CD4-positive, CD25-positive, alpha-beta regulatory T cell (primary cell): ENCODE measurements around the gene CTXND1. TPM values are rescaled to one million over a fixed set of nuclear protein-coding genes. Genes with fewer than 3 reads are reported as not detected.
A peak's percentile ranks its signal among the peaks of the same experiment; 100 is the strongest.

Experiments
- ATAC-seq, 2 donors: fragments of 150-1000 bp; cut with Tn5 transposase; one replicate each; pipeline ENCODE4 v1.10.0; 2021; ENCODE audit warnings: low read depth in 2 of 2, moderate number of reproducible peaks in 2 of 2, moderate library complexity in 1 of 2
- DNase-seq, 3 donors: peaks; one replicate each; pipeline versions ENCODE4 v3.0.0 to v3.0.0-alpha.2; 2012 to 2022; ENCODE audit warnings: mixed read lengths in 1 of 3
- H3K27ac ChIP-seq: one replicate; pipeline ENCODE4 v1.7.0; 2013; ENCODE audit warnings: mild to moderate bottlenecking, low read length; ENCODE audit not compliant: insufficient read depth, poor library complexity, severe bottlenecking
- H3K27me3 ChIP-seq: one replicate; pipeline ENCODE4 v1.7.0; 2013; ENCODE audit warnings: low read length; ENCODE audit not compliant: control insufficient read depth, insufficient read depth
- H3K36me3 ChIP-seq: one replicate; pipeline ENCODE4 v1.7.0; 2013; ENCODE audit warnings: mild to moderate bottlenecking, low read length, moderate library complexity; ENCODE audit not compliant: control insufficient read depth, insufficient read depth
- H3K4me1 ChIP-seq: 2 replicates; pipeline ENCODE4 v1.7.0; 2013; ENCODE audit warnings: mild to moderate bottlenecking, low read length; ENCODE audit not compliant: insufficient read depth, control insufficient read depth, poor library complexity, severe bottlenecking
- H3K4me3 ChIP-seq: one replicate; pipeline ENCODE4 v1.7.0; 2013; ENCODE audit warnings: low read depth, mild to moderate bottlenecking, low read length, moderate library complexity
- H3K9me3 ChIP-seq, 2 experiments: 1 replicate in 1 of 2; 2 replicates in 1 of 2; pipeline ENCODE4 v1.7.0; 2013; ENCODE audit warnings: low read length in 2 of 2, mild to moderate bottlenecking in 1 of 2, moderate library complexity in 1 of 2; ENCODE audit not compliant: control insufficient read depth in 2 of 2
- H3K27ac Mint-ChIP-seq, 3 donors: one replicate each; pipeline ENCODE4 v1.8.0; 2020 to 2022; ENCODE audit warnings: mild to moderate bottlenecking in 3 of 3, mixed read lengths in 3 of 3, moderate library complexity in 2 of 3
- H3K27me3 Mint-ChIP-seq: one replicate; pipeline ENCODE4 v1.8.0; 2022; ENCODE audit warnings: mild to moderate bottlenecking, mixed read lengths
- H3K36me3 Mint-ChIP-seq: one replicate; pipeline ENCODE4 v1.8.0; 2020; ENCODE audit warnings: mixed read lengths
- H3K4me1 Mint-ChIP-seq, 4 donors: one replicate each; pipeline ENCODE4 v1.8.0; 2020 to 2022; ENCODE audit warnings: mixed read lengths in 4 of 4, mild to moderate bottlenecking in 1 of 4
- H3K4me3 Mint-ChIP-seq, 4 donors: one replicate each; pipeline ENCODE4 v1.8.0; 2020 to 2022; ENCODE audit warnings: mild to moderate bottlenecking in 4 of 4, mixed read lengths in 4 of 4, moderate library complexity in 3 of 4
- H3K9me3 Mint-ChIP-seq, 7 donors: one replicate each; pipeline ENCODE4 v1.8.0; 2020 to 2022; ENCODE audit warnings: mixed read lengths in 7 of 7, mild to moderate bottlenecking in 3 of 7, moderate library complexity in 2 of 7
- polyA plus RNA-seq, 4 donors: library from polyadenylated mRNA; unstranded; fragments of 300-500 nt; fragmentation: Illumina TruSeq; gene quantifications; one replicate each; pipeline ENCODE4 v1.2.3, GENCODE V29; 2021
- total RNA-seq: library from RNA; stranded (reverse); gene quantifications from one replicate; pipeline ENCODE4 v1.2.3, GENCODE V29; 2022

Gene CTXND1
- total and polyA plus RNA-seq, 5 donors from 2014 or later = not detected

DNA sequence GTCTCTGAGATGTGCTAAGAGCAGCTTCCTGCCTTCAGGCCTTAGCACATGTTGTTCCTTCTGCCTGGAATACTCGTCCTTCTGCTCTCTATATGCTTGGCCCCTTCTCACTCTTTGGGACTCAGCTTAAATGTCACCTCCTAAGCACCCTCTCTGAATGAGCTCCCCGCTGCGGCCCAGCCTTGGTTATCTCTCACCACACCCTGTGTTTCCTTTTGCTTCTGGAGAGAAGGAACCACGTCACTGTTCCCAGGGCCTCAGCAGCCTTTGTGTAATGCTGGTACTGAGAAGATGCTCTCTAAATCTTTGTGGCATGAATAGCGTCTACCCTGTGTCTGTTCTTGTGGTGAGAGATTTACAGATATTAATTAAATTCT, 97.0 kb downstream of the CTXND1 start:
- Histone ChIP-seq H3K27ac (no peak overlapping the region), H3K9me3 (no peaks in the 10 kb centered on the region), H3K27me3 (no peaks in the 10 kb centered on the region), H3K36me3 (no peaks in the 10 kb centered on the region), H3K4me1 (peaks cover 12% of the 10 kb centered on the region), H3K4me3 (no peak overlapping the region)
- DNase-seq (no peak), ATAC-seq (no peak)
- peak overlapping the region in 3 of 4 donors; percentile 5 to 92 (median 57) for H3K4me3 Mint-ChIP-seq
- peaks cover 0 to 27% (median 13%) of the 10 kb centered on the region in 4 donors for H3K4me1 Mint-ChIP-seq
- H3K9me3 Mint-ChIP-seq = no peaks in the 10 kb centered on the region
- H3K27ac Mint-ChIP-seq = peak overlapping the region in 1 of 3 donors; percentile 33
- no peaks in the 10 kb centered on the region for H3K36me3 Mint-ChIP-seq
- H3K27me3 Mint-ChIP-seq = peaks cover 3% of the 10 kb centered on the region

DNA sequence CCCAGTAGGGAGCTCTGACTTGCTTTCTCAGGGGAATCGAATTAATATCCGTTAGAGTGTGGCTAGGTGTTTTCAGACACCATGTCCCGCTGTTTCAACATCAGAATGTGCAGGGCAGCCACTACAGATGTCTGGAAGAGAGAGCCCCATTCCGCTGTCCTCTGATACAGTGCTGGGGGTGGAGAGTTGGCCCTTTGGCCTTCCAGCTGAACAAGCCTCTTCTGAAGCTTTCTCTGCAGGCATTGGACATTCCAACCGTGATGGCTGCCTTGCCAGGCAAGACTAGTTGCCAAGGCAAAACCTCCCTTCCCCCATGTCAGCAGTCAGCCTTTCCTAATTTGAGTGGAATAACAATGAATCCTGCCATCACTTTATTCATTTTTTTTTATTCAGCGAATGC, 97.7 kb downstream of the CTXND1 start:
- DNase-seq (no peak), ATAC-seq (no peak)
- H3K27ac ChIP-seq = no peak overlapping the region
- H3K27me3 ChIP-seq = no peaks in the 10 kb centered on the region
- no peaks in the 10 kb centered on the region for H3K9me3 Mint-ChIP-seq
- H3K4me3 ChIP-seq = no peak overlapping the region
- H3K4me3 Mint-ChIP-seq = peak overlapping the region in 2 of 4 donors; percentile 59 to 92
- no peak overlapping the region for H3K27ac Mint-ChIP-seq
- no peaks in the 10 kb centered on the region for H3K36me3 Mint-ChIP-seq
- H3K4me1 ChIP-seq = peaks cover 12% of the 10 kb centered on the region
- no peaks in the 10 kb centered on the region for H3K9me3 ChIP-seq
- peaks cover 0 to 27% (median 13%) of the 10 kb centered on the region in 4 donors for H3K4me1 Mint-ChIP-seq
- no peaks in the 10 kb centered on the region for H3K36me3 ChIP-seq
- peaks cover 4% of the 10 kb centered on the region for H3K27me3 Mint-ChIP-seq

DNA sequence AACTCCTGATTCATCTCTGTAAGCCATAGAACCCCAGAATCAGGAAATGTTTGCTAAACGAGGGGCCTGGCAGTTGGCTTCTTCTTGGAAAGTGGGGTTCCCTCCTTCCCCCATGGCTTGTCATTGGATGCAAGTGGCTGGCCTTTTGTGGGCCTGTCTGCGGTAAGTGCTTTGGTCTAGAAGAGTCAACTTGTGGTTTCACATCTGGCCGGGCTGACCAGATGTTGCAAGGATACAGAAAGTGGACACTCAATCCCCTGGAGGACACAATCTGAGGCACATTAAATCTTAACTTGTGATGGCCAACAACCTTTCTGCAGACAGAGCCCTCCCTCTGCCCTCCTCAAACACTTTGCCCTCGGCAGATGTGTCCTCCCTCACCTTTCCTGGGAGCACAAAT, 98.1 kb downstream of the CTXND1 start:
- H3K36me3 Mint-ChIP-seq = no peaks in the 10 kb centered on the region
- H3K4me1 Mint-ChIP-seq = peaks cover 0 to 27% (median 13%) of the 10 kb centered on the region in 4 donors
- H3K4me1 ChIP-seq = peaks cover 12% of the 10 kb centered on the region
- H3K4me3 ChIP-seq = peak overlapping the region; percentile 83
- no peaks in the 10 kb centered on the region for H3K27me3 ChIP-seq
- peak overlapping the region in 3 of 4 donors; percentile 59 to 95 (median 92) for H3K4me3 Mint-ChIP-seq
- H3K27ac Mint-ChIP-seq = peak overlapping the region in 2 of 3 donors; percentile 32 to 93
- DNase-seq = no peak
- no peaks in the 10 kb centered on the region for H3K9me3 Mint-ChIP-seq
- peak overlapping the region; percentile 52 for H3K27ac ChIP-seq
- no peaks in the 10 kb centered on the region for H3K36me3 ChIP-seq
- peaks cover 4% of the 10 kb centered on the region for H3K27me3 Mint-ChIP-seq
- no peaks in the 10 kb centered on the region for H3K9me3 ChIP-seq
- no peak for ATAC-seq

DNA sequence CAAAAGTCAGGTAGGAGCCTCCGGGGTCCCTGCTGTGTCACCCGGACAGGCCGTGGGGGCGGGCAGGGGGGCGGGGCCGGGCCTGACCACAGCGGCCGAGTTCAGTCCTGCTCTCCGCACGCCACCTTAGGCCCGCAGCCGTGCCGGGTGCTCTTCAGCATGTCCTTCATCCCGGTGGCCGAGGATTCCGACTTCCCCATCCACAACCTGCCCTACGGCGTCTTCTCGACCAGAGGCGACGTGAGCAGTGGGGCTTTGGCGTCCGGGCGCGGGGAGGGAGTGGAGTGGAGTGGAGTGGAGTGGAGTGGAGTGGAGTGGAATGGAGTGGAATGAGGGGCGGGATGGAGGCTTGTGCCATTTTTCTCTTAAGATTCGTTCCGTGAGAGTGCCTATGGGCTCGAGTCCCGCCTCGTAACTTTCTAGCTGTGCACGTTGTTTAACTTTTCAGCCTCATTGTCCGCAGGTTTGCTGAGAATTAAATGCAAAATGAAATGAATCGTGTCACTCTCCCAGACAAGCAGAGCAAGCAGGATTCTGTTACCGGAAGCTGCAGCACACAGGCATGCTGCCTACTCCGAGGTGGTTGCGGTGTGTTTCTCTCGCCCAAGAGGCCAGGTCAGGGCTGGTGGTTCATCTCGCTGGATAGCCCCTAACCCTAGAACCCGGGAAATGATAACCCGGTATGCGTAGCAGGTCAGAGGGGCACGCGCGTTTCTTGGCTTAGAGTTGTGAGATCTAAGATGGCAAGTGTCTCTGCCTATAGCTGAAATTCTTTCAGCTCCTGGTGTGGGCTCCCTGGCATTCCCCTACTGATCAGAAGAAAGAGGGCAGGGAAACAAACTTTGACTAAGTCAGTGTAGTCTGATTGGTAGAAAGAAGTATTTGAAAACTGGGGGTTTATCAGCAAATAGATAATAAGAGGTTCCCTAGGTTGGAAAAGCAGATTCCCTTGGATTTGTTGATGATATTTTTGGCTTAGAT, 98.8 kb downstream of the CTXND1 start, which contains the start of gene FAH:
Gene FAH, plus strand, starts transcription at position 104 of the 981 bp plus-strand sequence. Its CDS starts 56 bp downstream, at position 160.
- H3K36me3 Mint-ChIP-seq = no peaks in the 10 kb centered on the region
- Histone ChIP-seq H3K36me3 (no peaks in the 10 kb centered on the region), H3K27me3 (no peaks in the 10 kb centered on the region), H3K27ac (peak within 1 kb of the TSS; percentile 77), H3K9me3 (no peaks in the 10 kb centered on the region), H3K4me3 (peak within 1 kb of the TSS; percentile 83), H3K4me1 (peaks cover 12% of the 10 kb centered on the region)
- H3K9me3 Mint-ChIP-seq = no peaks in the 10 kb centered on the region
- H3K4me3 Mint-ChIP-seq = peak within 1 kb of the TSS; percentile 91 to 95 (median 92)
- peak in 2 of 3 donors; percentile 44 to 75 for DNase-seq
- peaks cover 0 to 27% (median 13%) of the 10 kb centered on the region in 4 donors for H3K4me1 Mint-ChIP-seq
- H3K27ac Mint-ChIP-seq = peak within 1 kb of the TSS; percentile 32 to 95 (median 93)
- peak; percentile 37 to 38 for ATAC-seq
- H3K27me3 Mint-ChIP-seq = peaks cover 4% of the 10 kb centered on the region

DNA sequence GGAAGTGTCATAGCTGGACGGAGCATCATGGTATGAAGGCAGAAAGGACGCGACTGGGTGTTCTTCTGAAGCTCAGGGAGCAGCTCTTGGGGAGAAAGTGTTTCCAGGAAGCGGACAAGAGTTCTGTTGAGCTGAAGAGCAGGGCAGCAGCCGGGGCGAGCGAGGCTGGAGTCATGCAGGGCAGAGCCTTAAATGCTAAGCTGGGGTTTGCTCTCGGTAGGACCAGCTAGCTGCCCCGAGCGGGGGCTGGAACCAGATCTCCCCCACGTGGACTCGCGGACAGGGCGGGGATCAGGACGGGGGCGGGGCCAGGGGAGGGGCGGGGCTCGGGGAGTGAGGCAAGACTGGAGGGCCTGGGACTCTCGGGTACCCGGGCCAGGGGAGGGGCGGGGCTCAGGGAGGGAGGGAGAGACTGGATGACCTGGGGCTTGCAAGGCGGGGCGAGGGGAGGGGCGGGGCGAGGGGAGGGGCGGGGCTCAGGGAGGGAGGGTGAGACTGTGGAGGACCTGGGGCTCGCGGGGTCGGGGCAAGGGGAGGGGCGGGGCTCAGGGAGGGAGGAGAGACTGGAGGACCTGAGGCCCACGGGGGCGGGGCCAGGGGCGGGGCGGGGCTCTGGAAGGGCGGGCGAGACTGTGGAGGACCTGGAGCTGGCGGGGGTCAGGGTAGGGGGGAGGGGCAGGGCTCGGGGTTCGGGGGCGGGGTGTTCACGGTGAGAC, 99.7 kb downstream of the CTXND1 start:
- no peaks in the 10 kb centered on the region for H3K27me3 ChIP-seq
- H3K4me3 ChIP-seq = peak overlapping the region; percentile 54
- peak overlapping the region; percentile 89 to 95 (median 92) for H3K4me3 Mint-ChIP-seq
- no peaks in the 10 kb centered on the region for H3K36me3 ChIP-seq
- H3K27ac ChIP-seq = peak overlapping the region; percentile 77
- no peaks in the 10 kb centered on the region for H3K9me3 Mint-ChIP-seq
- H3K9me3 ChIP-seq = no peaks in the 10 kb centered on the region
- DNase-seq (peak; percentile 63 to 92 (median 88)), ATAC-seq (peak; percentile 71 to 75)
- H3K27me3 Mint-ChIP-seq = peaks cover 4% of the 10 kb centered on the region
- H3K4me1 ChIP-seq = peaks cover 12% of the 10 kb centered on the region
- no peaks in the 10 kb centered on the region for H3K36me3 Mint-ChIP-seq
- peaks cover 0 to 27% (median 13%) of the 10 kb centered on the region in 4 donors for H3K4me1 Mint-ChIP-seq
- H3K27ac Mint-ChIP-seq = peak overlapping the region in 2 of 3 donors; percentile 93 to 95

DNA sequence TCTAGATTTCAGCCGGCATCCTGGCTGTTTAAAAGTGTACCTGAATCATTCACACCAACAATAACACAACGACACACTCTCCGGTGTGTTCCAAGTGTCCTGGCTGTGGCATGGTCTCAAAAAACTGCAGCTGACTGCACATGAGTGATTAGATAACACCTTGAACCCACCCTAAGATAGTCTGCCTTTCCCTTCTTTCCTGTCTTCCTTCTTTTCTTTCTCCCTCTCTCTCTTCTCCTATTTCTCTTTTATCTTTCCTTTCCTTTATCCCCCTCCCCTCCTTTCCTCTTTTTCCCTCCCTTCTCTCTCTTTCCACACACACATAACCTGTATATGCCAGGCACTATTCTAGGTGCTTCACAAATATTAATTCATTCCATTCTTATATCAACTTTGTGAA, 100.4 kb downstream of the CTXND1 start:
- H3K4me1 Mint-ChIP-seq = peaks cover 0 to 27% (median 13%) of the 10 kb centered on the region in 4 donors
- H3K27me3 Mint-ChIP-seq = peaks cover 8% of the 10 kb centered on the region
- Histone ChIP-seq H3K36me3 (no peaks in the 10 kb centered on the region), H3K27ac (peak overlapping the region; percentile 77), H3K9me3 (no peaks in the 10 kb centered on the region), H3K4me1 (peaks cover 12% of the 10 kb centered on the region), H3K27me3 (no peaks in the 10 kb centered on the region), H3K4me3 (peak overlapping the region; percentile 54)
- peak overlapping the region; percentile 89 to 95 (median 91) for H3K4me3 Mint-ChIP-seq
- no peak for ATAC-seq
- H3K27ac Mint-ChIP-seq = peak overlapping the region in 2 of 3 donors; percentile 19 to 42
- DNase-seq = no peak
- H3K9me3 Mint-ChIP-seq = peaks cover 0 to 2% (median 0%) of the 10 kb centered on the region in 7 donors
- H3K36me3 Mint-ChIP-seq = no peaks in the 10 kb centered on the region

DNA sequence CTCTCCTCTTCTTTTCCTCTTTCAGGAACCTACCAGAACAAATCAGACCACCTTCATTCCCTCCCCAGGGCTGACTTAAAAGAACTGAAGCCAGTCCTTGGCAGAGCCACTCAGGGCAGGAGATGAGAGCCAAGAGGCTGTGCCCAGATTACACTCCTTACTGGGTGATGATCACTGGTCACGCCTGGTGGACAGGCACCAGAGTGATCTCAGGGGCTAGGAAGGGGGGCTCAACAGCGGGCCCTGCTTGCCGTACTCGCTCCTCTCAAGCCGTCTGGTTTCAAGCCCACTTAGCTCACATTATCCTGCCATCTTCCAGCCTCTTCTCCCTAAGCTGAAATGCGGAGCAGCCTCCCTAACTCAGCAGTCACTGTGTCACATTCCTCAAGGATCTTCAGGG, 100.9 kb downstream of the CTXND1 start:
- Histone ChIP-seq H3K4me3 (no peak overlapping the region), H3K36me3 (no peaks in the 10 kb centered on the region), H3K27ac (no peak overlapping the region), H3K27me3 (no peaks in the 10 kb centered on the region), H3K4me1 (peaks cover 12% of the 10 kb centered on the region), H3K9me3 (no peaks in the 10 kb centered on the region)
- ATAC-seq (no peak), DNase-seq (no peak)
- Mint-ChIP-seq H3K36me3 (no peaks in the 10 kb centered on the region), H3K27ac (peak overlapping the region in 1 of 3 donors; percentile 19), H3K4me1 (peaks cover 0 to 27% (median 13%) of the 10 kb centered on the region in 4 donors), H3K9me3 (peaks cover 0 to 3% (median 0%) of the 10 kb centered on the region in 7 donors), H3K4me3 (peak overlapping the region in 3 of 4 donors; percentile 3 to 91 (median 68)), H3K27me3 (peaks cover 10% of the 10 kb centered on the region)
